Neural progenitor cell (in vitro differentiated cells): ENCODE data around the gene PRRT2. TPM values are rescaled to one million over a fixed set of nuclear protein-coding genes. Genes with fewer than 3 reads are reported as not detected.

Source experiments
- DNase-seq: peaks from one replicate; pipeline ENCODE4 v3.0.0-alpha.2; 2016; ENCODE audit warnings: low spot score
- H2AFZ ChIP-seq: fragments of 200-600 bp; sonication (generic); replicated peaks from 2 replicates; pipeline ENCODE4 v1.6.1; 2016; ENCODE audit warnings: antibody characterized with exemption
- H3F3A ChIP-seq: fragments of 200-600 bp; sonication (generic); 2 replicates; pipeline ENCODE4 v1.6.1; 2016; ENCODE audit warnings: antibody characterized with exemption, low read depth
- H3K27ac ChIP-seq: fragments of 200-600 bp; sonication (generic); 2 replicates; pipeline ENCODE4 v1.5.1; 2016; ENCODE audit warnings: mild to moderate bottlenecking
- H3K27me3 ChIP-seq: fragments of 200-600 bp; sonication (generic); 2 replicates; pipeline ENCODE4 v1.6.1; 2016; ENCODE audit warnings: mild to moderate bottlenecking, moderate library complexity
- H3K36me3 ChIP-seq: fragments of 200-600 bp; sonication (generic); 2 replicates; pipeline ENCODE4 v1.5.1; 2016
- H3K4me1 ChIP-seq: fragments of 200-600 bp; sonication (generic); 2 replicates; pipeline ENCODE4 v1.6.1; 2016; ENCODE audit warnings: mixed run types
- H3K4me2 ChIP-seq: fragments of 200-600 bp; sonication (generic); 2 replicates; pipeline ENCODE4 v1.6.1; 2016
- H3K4me3 ChIP-seq: fragments of 200-600 bp; sonication (generic); 2 replicates; pipeline ENCODE4 v1.5.1; 2016
- H3K79me2 ChIP-seq: fragments of 200-600 bp; sonication (generic); 2 replicates; pipeline ENCODE4 v1.6.1; 2016; ENCODE audit warnings: low read depth
- H3K9ac ChIP-seq: fragments of 200-600 bp; sonication (generic); 2 replicates; pipeline ENCODE4 v1.6.1; 2016
- H3K9me3 ChIP-seq: fragments of 200-600 bp; sonication (generic); 2 replicates; pipeline ENCODE4 v1.5.1; 2016; ENCODE audit warnings: low read depth
- H4K20me1 ChIP-seq: fragments of 200-600 bp; sonication (generic); 2 replicates; pipeline ENCODE4 v1.6.1; 2016; ENCODE audit warnings: low read depth
- H3K27ac Mint-ChIP-seq: 3 replicates; pipeline ENCODE4 v1.8.0; 2021; ENCODE audit warnings: mixed read lengths
- H3K27me3 Mint-ChIP-seq: 2 replicates; pipeline ENCODE4 v1.8.0; 2022; ENCODE audit warnings: low read depth, mild to moderate bottlenecking, inconsistent platforms, moderate library complexity, mixed read lengths; ENCODE audit not compliant: insufficient read depth
- H3K36me3 Mint-ChIP-seq: 3 replicates; pipeline ENCODE4 v1.8.0; 2021; ENCODE audit warnings: mixed read lengths
- H3K4me1 Mint-ChIP-seq: 3 replicates; pipeline ENCODE4 v1.8.0; 2021; ENCODE audit warnings: mixed read lengths
- H3K4me3 Mint-ChIP-seq: 3 replicates; pipeline ENCODE4 v1.8.0; 2021; ENCODE audit warnings: mild to moderate bottlenecking, moderate library complexity, mixed read lengths
- H3K9me3 Mint-ChIP-seq: 3 replicates; pipeline ENCODE4 v1.8.0; 2020; ENCODE audit warnings: mixed read lengths
- CTCF ChIP-seq: fragments of 200-600 bp; sonication (generic); IDR thresholded peaks from 2 replicates; pipeline ENCODE4 v1.5.1; 2017; ENCODE audit warnings: antibody characterized with exemption, mild to moderate bottlenecking
- EZH2 ChIP-seq: fragments of 200-600 bp; sonication (generic); IDR thresholded peaks from 2 replicates; pipeline ENCODE4 v1.6.1; 2017; ENCODE audit warnings: antibody characterized with exemption, mild to moderate bottlenecking, moderate library complexity
- EZH2phosphoT487 ChIP-seq: fragments of 200-600 bp; sonication (generic); IDR thresholded peaks from 2 replicates; pipeline ENCODE4 v1.6.1; 2017; ENCODE audit warnings: antibody characterized with exemption
- total RNA-seq: library from RNA; depleted of rRNA; stranded (reverse); fragments of >200 nt; gene quantifications from 2 replicates; pipeline ENCODE4 v1.2.3, GENCODE V29; 2015; ENCODE audit warnings: low replicate concordance

PRRT2 gene
- total RNA-seq, 1 donor from 2014 or later: 23.5 TPM

GRCh38 chr16:29820730-29821642, 9.0 kb downstream of the PRRT2 start:
- H2AFZ ChIP-seq: no peak overlapping the region
- H3K36me3 Mint-ChIP-seq: peaks cover 14% of the 10 kb centered on the region
- H3K27me3 ChIP-seq: no peaks in the 10 kb centered on the region
- H3K4me2 ChIP-seq: no peak overlapping the region
- H3K9me3 Mint-ChIP-seq: no peaks in the 10 kb centered on the region
- peaks cover 13% of the 10 kb centered on the region for H3K27me3 Mint-ChIP-seq
- H3K9ac ChIP-seq: no peak overlapping the region
- H4K20me1 ChIP-seq: peaks cover 36% of the 10 kb centered on the region
- peaks cover 43% of the 10 kb centered on the region for H3K4me1 Mint-ChIP-seq
- peak overlapping the region; percentile 66 for H3K27ac ChIP-seq
- H3K4me3 Mint-ChIP-seq: no peak overlapping the region
- H3K4me1 ChIP-seq: peaks cover 18% of the 10 kb centered on the region
- H3K9me3 ChIP-seq: no peaks in the 10 kb centered on the region
- peaks cover 31% of the 10 kb centered on the region for H3K79me2 ChIP-seq
- TF ChIP-seq EZH2 (no peak), CTCF (no peak), EZH2phosphoT487 (no peak)
- H3K27ac Mint-ChIP-seq: peak overlapping the region; percentile 57
- H3K4me3 ChIP-seq: no peak overlapping the region
- peaks cover 54% of the 10 kb centered on the region for H3F3A ChIP-seq
- no peaks in the 10 kb centered on the region for H3K36me3 ChIP-seq
- no peak for DNase-seq

- H3K4me1 Mint-ChIP-seq: peaks cover 42% of the 10 kb centered on the region
- H3F3A ChIP-seq: peaks cover 56% of the 10 kb centered on the region
- TF ChIP-seq CTCF: no peak
- TF ChIP-seq EZH2phosphoT487: no peak
- TF ChIP-seq EZH2: no peak
- no peaks in the 10 kb centered on the region for H3K9me3 ChIP-seq
- H2AFZ ChIP-seq: no peak overlapping the region
- no peak for DNase-seq
- H3K4me2 ChIP-seq: no peak overlapping the region
- peaks cover 33% of the 10 kb centered on the region for H4K20me1 ChIP-seq
- peaks cover 14% of the 10 kb centered on the region for H3K36me3 Mint-ChIP-seq
- H3K27ac ChIP-seq: peak overlapping the region; percentile 66
- H3K36me3 ChIP-seq: no peaks in the 10 kb centered on the region
- no peak overlapping the region for H3K27ac Mint-ChIP-seq
- no peak overlapping the region for H3K9ac ChIP-seq
- no peaks in the 10 kb centered on the region for H3K27me3 ChIP-seq
- H3K4me3 Mint-ChIP-seq: no peak overlapping the region
- H3K79me2 ChIP-seq: peaks cover 27% of the 10 kb centered on the region
- H3K4me3 ChIP-seq: no peak overlapping the region
- no peaks in the 10 kb centered on the region for H3K9me3 Mint-ChIP-seq
- peaks cover 20% of the 10 kb centered on the region for H3K4me1 ChIP-seq
- H3K27me3 Mint-ChIP-seq: peaks cover 10% of the 10 kb centered on the region
Measured at GRCh38 chr16:29821643-29822115, 9.7 kb downstream of the PRRT2 start.

- no peaks in the 10 kb centered on the region for H3K79me2 ChIP-seq
- peak overlapping the region; percentile 5 for H3K27ac ChIP-seq
- no peaks in the 10 kb centered on the region for H3K9me3 ChIP-seq
- peaks cover 43% of the 10 kb centered on the region for H3F3A ChIP-seq
- peak overlapping the region; percentile 43 for H3K27ac Mint-ChIP-seq
- DNase-seq: no peak
- H2AFZ ChIP-seq: no peak overlapping the region
- no peaks in the 10 kb centered on the region for H3K9me3 Mint-ChIP-seq
- H3K4me2 ChIP-seq: no peak overlapping the region
- peaks cover 26% of the 10 kb centered on the region for H3K4me1 Mint-ChIP-seq
- H3K27me3 Mint-ChIP-seq: peaks cover 11% of the 10 kb centered on the region
- no peak overlapping the region for H3K4me3 Mint-ChIP-seq
- no peak overlapping the region for H3K9ac ChIP-seq
- peaks cover 14% of the 10 kb centered on the region for H3K4me1 ChIP-seq
- H3K36me3 Mint-ChIP-seq: no peaks in the 10 kb centered on the region
- peaks cover 10% of the 10 kb centered on the region for H4K20me1 ChIP-seq
- H3K36me3 ChIP-seq: no peaks in the 10 kb centered on the region
- no peak overlapping the region for H3K4me3 ChIP-seq
- no peaks in the 10 kb centered on the region for H3K27me3 ChIP-seq
- TF ChIP-seq CTCF: no peak
- no peak for TF ChIP-seq EZH2phosphoT487
- TF ChIP-seq EZH2: no peak
Measured at GRCh38 chr16:29824589-29825144, 12.7 kb downstream of the PRRT2 start.
